NT2/D1 (cell line): ENCODE results near the gene RGS12.

ENCODE experiments used
- DNase-seq: peaks from one replicate; pipeline ENCODE4 v3.0.0-alpha.2; 2011; ENCODE audit warnings: low read depth, low spot score
- H3K27me3 ChIP-seq: 2 replicates; pipeline ENCODE4 v1.6.0; 2011; ENCODE audit warnings: mild to moderate bottlenecking; ENCODE audit not compliant: insufficient read length, insufficient read depth
- H3K36me3 ChIP-seq: 2 replicates; pipeline ENCODE4 v1.6.1; 2011; ENCODE audit warnings: mild to moderate bottlenecking, low read length, mixed read lengths; ENCODE audit not compliant: insufficient read depth, insufficient read length
- H3K4me1 ChIP-seq: 2 replicates; pipeline ENCODE4 v1.5.1; 2011; ENCODE audit not compliant: insufficient read depth, insufficient read length
- H3K4me3 ChIP-seq: 2 replicates; pipeline ENCODE4 v1.5.1; 2011; ENCODE audit warnings: low read depth; ENCODE audit not compliant: insufficient read length
- H3K9ac ChIP-seq: 2 replicates; pipeline ENCODE4 v1.6.0; 2011; ENCODE audit warnings: low read depth; ENCODE audit not compliant: insufficient read length
- H3K9me3 ChIP-seq: 2 replicates; pipeline ENCODE4 v1.5.1; 2011; ENCODE audit warnings: mild to moderate bottlenecking, low read length; ENCODE audit not compliant: insufficient read depth
- SUZ12 ChIP-seq: IDR thresholded peaks from 2 replicates; pipeline ENCODE4 v1.6.1; 2011; ENCODE audit not compliant: insufficient read length, insufficient read depth; ENCODE audit errors: extremely low read depth
- YY1 ChIP-seq: IDR thresholded peaks from 2 replicates; pipeline ENCODE4 v1.6.1; 2011; ENCODE audit not compliant: insufficient read length, insufficient read depth
- ZNF274 ChIP-seq: IDR thresholded peaks from 2 replicates; pipeline ENCODE4 v1.6.1; 2011; ENCODE audit warnings: mild to moderate bottlenecking, low read depth, low read length

RGS12 gene

GRCh38 chr4:3286335-3287175 lies 6.3 kb upstream of the RGS12 start:
- H3K9ac ChIP-seq, result peak overlapping the region; percentile 1
- H3K4me3 ChIP-seq, result no peak overlapping the region
- no peak for DNase-seq

GRCh38 chr4:3287271-3287971 lies 5.4 kb upstream of the RGS12 start:
- Histone ChIP-seq H3K4me1 (peaks cover 10% of the 10 kb centered on the region), H3K9me3 (no peaks in the 10 kb centered on the region), H3K4me3 (no peak overlapping the region), H3K36me3 (no peaks in the 10 kb centered on the region), H3K27me3 (peaks cover 27% of the 10 kb centered on the region), H3K9ac (no peak overlapping the region)
- no peak for DNase-seq
- TF ChIP-seq SUZ12 (no peak), YY1 (no peak), ZNF274 (no peak)

More at GRCh38 chr4:3286335-3287175, 6.3 kb upstream of the RGS12 start:
- no peak for TF ChIP-seq ZNF274
- TF ChIP-seq YY1, result no peak
- TF ChIP-seq SUZ12, result no peak
- Histone ChIP-seq H3K27me3 (peaks cover 21% of the 10 kb centered on the region), H3K4me1 (peaks cover 9% of the 10 kb centered on the region), H3K9me3 (no peaks in the 10 kb centered on the region), H3K36me3 (no peaks in the 10 kb centered on the region)

- H3K27me3 ChIP-seq, result peaks cover 27% of the 10 kb centered on the region
- H3K9me3 ChIP-seq, result no peaks in the 10 kb centered on the region
- no peak for DNase-seq
- peak overlapping the region; percentile 28 for H3K9ac ChIP-seq
- TF ChIP-seq YY1, result no peak
- no peak for TF ChIP-seq SUZ12
- TF ChIP-seq ZNF274, result no peak
- no peaks in the 10 kb centered on the region for H3K36me3 ChIP-seq
- no peak overlapping the region for H3K4me3 ChIP-seq
- peaks cover 10% of the 10 kb centered on the region for H3K4me1 ChIP-seq
These were observed 4.8 kb upstream of the RGS12 start for GRCh38 chr4:3287972-3288570.

GRCh38 chr4:3288571-3289094 lies 4.2 kb upstream of the RGS12 start:
- peaks cover 27% of the 10 kb centered on the region for H3K27me3 ChIP-seq
- no peak overlapping the region for H3K4me3 ChIP-seq
- H3K9me3 ChIP-seq, result no peaks in the 10 kb centered on the region
- peaks cover 11% of the 10 kb centered on the region for H3K4me1 ChIP-seq
- no peak for TF ChIP-seq SUZ12
- no peak for TF ChIP-seq YY1
- TF ChIP-seq ZNF274, result no peak
- DNase-seq, result no peak
- H3K36me3 ChIP-seq, result no peaks in the 10 kb centered on the region
- no peak overlapping the region for H3K9ac ChIP-seq

GRCh38 chr4:3290476-3290875 lies 2.3 kb upstream of the RGS12 start:
- H3K9me3 ChIP-seq, result no peaks in the 10 kb centered on the region
- DNase-seq, result no peak
- no peak overlapping the region for H3K9ac ChIP-seq
- TF ChIP-seq SUZ12, result no peak
- no peak for TF ChIP-seq YY1
- TF ChIP-seq ZNF274, result no peak
- peaks cover 25% of the 10 kb centered on the region for H3K4me1 ChIP-seq
- peaks cover 5% of the 10 kb centered on the region for H3K36me3 ChIP-seq
- H3K27me3 ChIP-seq, result peaks cover 27% of the 10 kb centered on the region
- no peak overlapping the region for H3K4me3 ChIP-seq

- no peaks in the 10 kb centered on the region for H3K9me3 ChIP-seq
- H3K4me3 ChIP-seq, result no peak overlapping the region
- TF ChIP-seq YY1, result no peak
- H3K4me1 ChIP-seq, result peaks cover 25% of the 10 kb centered on the region
- H3K36me3 ChIP-seq, result peaks cover 6% of the 10 kb centered on the region
- H3K27me3 ChIP-seq, result peaks cover 27% of the 10 kb centered on the region
- peak overlapping the region; percentile 28 for H3K9ac ChIP-seq
- DNase-seq, result no peak
These were observed 1.9 kb upstream of the RGS12 start for GRCh38 chr4:3290889-3291321.

- peak overlapping the region; percentile 84 for H3K9ac ChIP-seq
- H3K36me3 ChIP-seq, result peaks cover 11% of the 10 kb centered on the region
- H3K4me3 ChIP-seq, result peak overlapping the region; percentile 83
- no peaks in the 10 kb centered on the region for H3K9me3 ChIP-seq
- peaks cover 27% of the 10 kb centered on the region for H3K27me3 ChIP-seq
- TF ChIP-seq YY1, result no peak
- TF ChIP-seq SUZ12, result no peak
- H3K4me1 ChIP-seq, result peaks cover 25% of the 10 kb centered on the region
- no peak for DNase-seq
These were observed 1.3 kb upstream of the RGS12 start for GRCh38 chr4:3291411-3291968.
